Activated CD4-positive, alpha-beta T cell treated with anti-CD3 and anti-CD28 coated beads, Interleukin-2, Interleukin-4, amounts not matched to agents 100 ng/mL and 50 ng/mL, durations not matched to agents 16 hours and 8 hours (primary cell): ENCODE data around the gene DYNC1I1.
"Not testable (repeated sequence)": the region's sequence is repeated elsewhere in the genome, so short reads cannot be mapped to it uniquely, and the experiment has no call there.

Source experiments
- DNase-seq: peaks from one replicate; pipeline ENCODE4 v3.0.0-alpha.2; 2020; ENCODE audit warnings: low spot score

Gene DYNC1I1

GRCh38 chr7:95910341-95910740 is 138.0 kb downstream of the DYNC1I1 start:
- DNase-seq = no peak

GRCh38 chr7:95915731-95916130 is 143.4 kb downstream of the DYNC1I1 start:
- no peak for DNase-seq

- DNase-seq = peak; percentile 73
These were observed 144.4 kb downstream of the DYNC1I1 start for GRCh38 chr7:95916573-95917297.

GRCh38 chr7:95917634-95918033 is 145.3 kb downstream of the DYNC1I1 start:
- no peak for DNase-seq

GRCh38 chr7:95919556-95919955 is 147.2 kb downstream of the DYNC1I1 start:
- DNase-seq = no peak

DNA sequence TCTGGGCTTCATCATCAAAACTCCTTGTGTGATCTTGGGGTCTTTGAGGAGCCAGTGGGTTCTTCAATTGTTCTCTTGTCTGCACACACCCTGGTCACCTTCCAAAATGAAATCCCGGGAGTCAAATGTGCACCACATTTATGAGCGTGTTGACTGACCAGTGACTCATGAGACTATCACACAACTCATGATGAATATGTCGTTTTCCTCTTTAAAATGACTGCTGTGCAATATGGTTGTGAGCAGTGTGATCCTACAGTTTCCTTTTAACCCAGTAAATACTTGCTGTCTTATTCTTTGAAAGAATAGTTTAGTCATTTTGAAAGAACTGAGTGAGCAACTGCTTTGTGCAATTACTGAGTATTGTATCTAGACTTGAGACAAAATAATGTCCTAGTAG is 149.2 kb downstream of the DYNC1I1 start:
- peak; percentile 58 for DNase-seq

DNA sequence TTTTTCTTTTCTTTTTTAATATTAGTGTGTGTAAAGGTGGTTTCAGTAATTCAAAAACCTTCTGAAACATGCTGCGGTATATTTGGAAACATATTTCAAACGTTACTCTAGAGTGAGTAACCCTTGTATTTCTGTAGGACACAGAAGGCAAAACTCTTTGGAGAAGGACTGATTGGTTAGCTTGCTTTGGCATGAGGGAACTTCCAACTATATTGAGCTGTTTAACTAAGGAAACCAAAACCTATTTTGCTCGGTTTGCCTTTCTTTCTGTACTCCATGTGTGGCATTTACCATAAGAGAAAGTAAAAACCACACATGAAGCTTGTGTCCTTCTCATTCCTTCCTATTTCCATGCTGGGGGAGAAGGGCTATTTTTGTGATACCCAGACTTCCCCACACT is 149.8 kb downstream of the DYNC1I1 start:
- DNase-seq = no peak

- no peak for DNase-seq
These were observed 152.9 kb downstream of the DYNC1I1 start for GRCh38 chr7:95925236-95925635.

DNA sequence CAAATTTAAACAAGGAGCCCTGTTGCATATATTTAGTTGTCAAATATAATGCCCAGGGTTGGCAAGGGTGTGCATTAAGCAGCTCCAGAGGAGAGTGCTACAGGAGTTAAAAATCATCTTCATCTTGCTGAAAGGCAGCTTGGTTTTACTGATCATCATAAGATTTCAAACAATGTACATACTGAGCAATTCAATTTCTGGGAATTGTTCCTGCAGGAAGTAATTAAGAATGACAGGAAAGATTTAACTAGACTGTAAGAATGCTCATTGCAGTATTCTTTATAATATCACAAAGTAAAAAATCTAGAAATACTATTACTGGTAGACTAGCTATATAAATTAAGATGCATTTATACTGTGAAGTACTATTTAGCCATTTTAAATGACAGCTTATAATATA is 153.6 kb downstream of the DYNC1I1 start:
- DNase-seq = no peak

DNA sequence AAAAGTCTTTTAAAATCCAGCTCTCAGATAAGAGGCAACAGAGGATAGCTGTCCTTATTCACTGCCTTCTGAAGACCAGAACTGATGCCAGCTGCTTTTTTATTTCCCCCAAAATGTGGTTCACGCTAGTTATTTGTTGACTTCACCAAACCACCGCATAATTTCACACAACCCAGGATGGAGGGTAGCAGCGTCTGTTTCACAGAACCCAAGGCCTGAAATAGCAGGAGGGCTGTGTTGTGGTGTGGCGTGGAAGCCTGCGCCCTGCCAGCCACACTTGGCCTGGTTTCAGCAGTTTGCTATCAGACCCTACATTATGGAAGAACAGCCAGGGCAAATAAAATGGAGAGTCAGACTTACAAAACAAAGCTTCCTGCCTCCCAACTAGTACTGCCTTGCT is 155.4 kb downstream of the DYNC1I1 start:
- DNase-seq = no peak

DNA sequence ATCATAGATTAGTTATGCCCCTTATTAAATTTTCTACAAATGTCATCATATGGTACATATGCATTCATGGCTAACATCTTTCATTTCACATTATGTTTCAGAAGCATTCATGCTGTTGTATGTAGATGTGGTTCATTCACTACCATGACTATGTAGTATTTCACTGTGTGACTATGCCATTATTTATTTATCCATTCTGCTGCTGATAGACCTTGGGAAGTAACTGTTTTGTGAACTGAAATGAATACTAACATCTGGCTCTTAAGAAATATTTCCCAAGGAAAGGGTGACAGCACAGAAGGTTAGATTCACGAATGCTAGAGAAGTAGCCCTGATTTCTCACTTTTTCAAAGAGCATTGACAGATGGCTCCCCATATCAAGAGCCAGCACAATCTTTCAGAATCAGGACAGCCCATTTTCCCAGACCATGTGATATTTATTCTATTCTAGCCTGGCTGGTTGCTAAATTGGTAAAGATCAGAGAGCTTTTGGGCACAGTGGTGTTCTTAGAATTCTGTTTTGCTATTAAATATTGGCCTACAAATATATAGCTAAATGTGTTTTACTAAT is 157.4 kb downstream of the DYNC1I1 start:
- DNase-seq = no peak

- no peak for DNase-seq
These were observed 159.3 kb downstream of the DYNC1I1 start for GRCh38 chr7:95931460-95932232.

DNA sequence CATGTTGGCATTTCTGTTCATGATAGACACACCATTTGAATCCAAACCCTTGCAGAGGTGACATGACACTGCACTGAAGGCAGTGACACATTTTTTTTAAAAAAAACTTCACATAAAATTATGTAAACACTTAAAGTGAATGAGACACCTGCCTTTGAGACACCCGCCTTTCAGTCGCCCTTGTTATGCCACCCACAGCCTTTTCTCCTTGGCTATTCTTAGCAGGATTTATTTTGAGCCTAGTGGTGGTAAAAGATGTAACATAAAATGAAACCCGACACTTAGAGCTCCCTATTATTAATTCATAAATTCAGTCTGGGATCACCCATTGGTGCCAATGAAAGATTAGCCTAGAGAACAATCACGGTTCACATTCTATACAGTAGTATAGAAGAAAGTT is 161.3 kb downstream of the DYNC1I1 start:
- DNase-seq = no peak

- not testable (repeated sequence) for DNase-seq
These were observed 172.5 kb downstream of the DYNC1I1 start for GRCh38 chr7:95944867-95945266.

DNA sequence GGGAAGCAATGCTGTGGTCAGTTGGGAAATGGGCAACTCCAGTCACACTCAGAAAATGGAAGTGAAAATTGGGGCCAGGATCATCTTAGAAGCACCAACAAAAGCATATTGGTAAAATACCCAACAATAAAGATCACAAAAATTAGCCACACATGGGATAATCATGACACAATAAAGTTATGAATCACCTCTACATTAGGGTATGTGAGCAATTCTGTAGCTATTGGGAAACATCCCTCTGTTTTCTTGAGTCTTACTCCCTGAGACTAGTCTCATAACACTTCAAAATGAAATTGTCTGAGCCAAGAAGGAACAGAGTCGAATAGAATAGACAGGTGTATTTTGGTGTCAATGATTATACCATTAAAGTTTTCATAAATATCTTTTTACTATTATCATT is 178.3 kb downstream of the DYNC1I1 start:
- no peak for DNase-seq

DNA sequence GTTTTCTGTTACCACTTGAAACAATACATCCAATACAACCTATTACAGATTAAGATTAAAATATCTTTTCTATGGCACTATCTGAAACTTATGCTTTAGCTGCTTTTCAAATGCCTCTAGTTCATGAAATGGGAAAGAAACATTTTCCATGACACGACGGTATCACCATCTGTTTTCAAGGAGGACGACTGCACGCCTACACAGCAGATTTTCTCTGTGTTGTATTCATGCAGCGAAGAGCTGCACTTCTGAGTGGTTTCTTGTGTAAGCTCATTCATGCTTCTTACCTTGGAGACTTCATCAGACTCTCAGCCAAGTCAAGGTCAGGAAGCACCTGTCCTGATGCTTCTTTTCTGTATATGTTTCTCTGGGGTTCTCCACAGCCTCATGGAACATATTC is 179.2 kb downstream of the DYNC1I1 start:
- no peak for DNase-seq

DNA sequence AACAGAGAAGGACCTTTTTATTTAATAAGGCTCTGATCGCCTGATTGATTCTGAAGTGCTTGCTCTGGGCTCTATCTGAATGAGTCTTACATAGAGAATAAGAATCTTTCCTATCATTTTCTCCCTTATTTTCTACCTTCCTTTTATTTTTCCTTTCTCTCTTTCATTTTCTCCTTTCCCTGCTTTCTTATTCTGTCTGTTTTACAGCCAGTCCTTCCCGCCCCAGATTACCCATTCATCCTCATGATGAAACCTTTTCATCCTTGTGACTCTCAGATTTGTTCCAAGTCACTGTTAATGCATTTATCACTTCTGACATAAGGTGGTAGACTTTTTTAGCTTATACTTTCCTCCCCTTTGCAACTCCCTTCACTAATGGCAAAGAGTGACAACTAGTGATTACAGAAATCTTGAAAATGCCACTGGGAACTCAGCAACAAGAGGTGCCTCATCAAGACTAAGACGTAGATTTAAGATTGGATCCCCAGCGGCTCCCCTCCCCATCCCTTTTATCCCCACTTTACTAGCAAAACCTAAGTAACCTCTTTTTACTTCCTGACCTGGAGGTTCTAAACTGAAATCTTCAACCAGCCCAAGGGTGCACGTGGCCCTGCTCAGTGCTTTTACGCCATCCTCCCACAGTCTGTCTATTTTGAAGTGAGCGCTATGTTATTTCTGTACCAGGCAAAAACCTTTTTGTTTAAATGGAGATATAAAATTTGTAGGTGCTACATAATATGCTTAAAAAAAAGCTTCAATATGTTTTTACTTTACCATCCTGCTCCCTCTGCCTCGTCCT is 179.8 kb downstream of the DYNC1I1 start:
- DNase-seq = no peak

GRCh38 chr7:95952851-95953250 is 180.5 kb downstream of the DYNC1I1 start:
- DNase-seq = no peak

GRCh38 chr7:95955748-95956147 is 183.4 kb downstream of the DYNC1I1 start:
- no peak for DNase-seq

DNA sequence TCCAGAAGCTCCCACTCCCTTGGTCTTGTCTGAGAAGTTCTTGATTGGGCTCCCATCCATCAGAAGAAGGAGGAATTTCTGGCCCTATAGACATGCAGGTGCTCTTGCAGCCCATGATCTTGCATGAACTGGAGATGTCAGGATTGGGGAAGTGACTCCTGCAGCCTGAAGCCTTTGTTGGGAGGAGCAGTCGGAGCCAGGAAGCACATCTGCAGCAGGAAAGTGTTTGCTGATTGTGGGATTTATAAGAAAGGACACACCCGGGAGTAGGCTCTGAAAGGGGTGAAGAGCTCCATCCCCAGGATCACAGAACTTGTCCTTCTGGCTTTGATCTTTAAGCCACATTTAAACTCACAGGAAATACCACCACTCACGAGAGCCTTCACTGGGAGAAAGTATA is 185.2 kb downstream of the DYNC1I1 start:
- no peak for DNase-seq

- no peak for DNase-seq
These were observed 188.4 kb downstream of the DYNC1I1 start for GRCh38 chr7:95960706-95961244.

DNA sequence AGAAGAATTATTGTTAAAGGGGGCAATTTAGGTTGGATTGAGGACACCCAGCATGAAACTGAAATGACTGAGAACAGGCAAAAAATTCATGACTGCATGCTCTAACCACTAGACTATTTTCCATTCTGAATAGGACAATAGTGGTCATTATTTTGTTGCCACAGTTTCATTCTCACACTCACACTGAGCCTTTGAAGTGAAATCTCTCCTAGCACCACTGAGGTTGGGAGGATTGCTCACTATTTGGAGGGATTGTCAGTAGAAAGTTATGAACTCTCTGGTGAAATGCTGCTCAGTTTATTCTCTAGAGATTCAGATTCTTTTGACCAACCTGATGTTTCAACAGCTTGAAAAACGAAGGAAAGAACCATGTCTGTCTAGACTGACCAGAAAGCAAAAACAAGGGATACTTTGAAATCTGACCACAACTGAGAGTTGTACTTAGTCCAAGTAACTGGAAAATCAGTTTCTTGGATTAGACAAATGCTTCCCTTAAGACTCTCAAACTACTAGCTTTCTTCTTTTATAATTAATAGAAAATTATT is 191.2 kb downstream of the DYNC1I1 start:
- DNase-seq = no peak
